OCI-LY7 (cell line): ENCODE measurements around the gene DAGLA.

ENCODE experiments used
- EZH2phosphoT487 ChIP-seq: fragments of 200-600 bp; sonication (generic); IDR thresholded peaks from 2 replicates; pipeline ENCODE4 v1.6.1; 2018; ENCODE audit warnings: low read depth, borderline replicate concordance, mild to moderate bottlenecking, mixed run types, antibody characterized with exemption, low read length, moderate library complexity, mixed read lengths
- TF ChIP-seq, protein P1 (sequence below): fragments of 200-600 bp; sonication (generic); conservative IDR thresholded peaks from 2 replicates; pipeline ENCODE4 v1.5.1; 2014; ENCODE audit warnings: mild to moderate bottlenecking, antibody characterized with exemption, low read length, moderate library complexity, mixed read lengths

DNA sequence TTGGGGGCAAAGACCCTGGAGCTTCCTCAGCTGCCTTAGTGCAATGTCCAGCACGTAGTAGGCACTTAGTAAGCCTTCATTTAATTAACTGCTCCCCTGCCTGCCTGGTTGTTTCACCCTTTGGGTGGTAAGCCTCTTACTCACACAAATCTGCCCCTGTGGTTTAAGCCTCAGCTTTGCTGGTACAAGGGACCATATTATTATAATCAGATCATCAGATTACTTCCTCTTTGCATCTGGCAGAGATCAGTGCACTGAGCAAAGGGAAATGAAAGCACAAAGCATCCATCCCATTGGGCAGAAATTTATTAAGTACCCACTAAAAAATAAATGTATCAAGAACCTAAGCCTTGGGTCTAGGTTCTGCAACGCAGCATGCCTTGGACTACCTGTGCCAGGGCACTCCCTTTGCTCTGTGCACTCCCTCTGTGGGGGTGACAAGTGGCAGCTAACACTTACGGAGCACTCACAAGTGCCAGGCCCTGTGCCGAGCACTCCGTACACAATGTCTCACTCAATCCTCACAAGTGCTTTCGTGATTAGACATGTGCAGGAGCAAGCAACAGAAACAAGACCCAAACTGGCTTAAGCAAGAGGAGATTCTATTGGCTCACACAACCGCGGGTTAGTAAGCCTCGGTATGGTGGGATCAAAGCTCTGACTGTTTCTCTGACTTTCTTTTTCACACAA lies 34.9 kb upstream of the DAGLA start:
- TF ChIP-seq, protein P1, sequence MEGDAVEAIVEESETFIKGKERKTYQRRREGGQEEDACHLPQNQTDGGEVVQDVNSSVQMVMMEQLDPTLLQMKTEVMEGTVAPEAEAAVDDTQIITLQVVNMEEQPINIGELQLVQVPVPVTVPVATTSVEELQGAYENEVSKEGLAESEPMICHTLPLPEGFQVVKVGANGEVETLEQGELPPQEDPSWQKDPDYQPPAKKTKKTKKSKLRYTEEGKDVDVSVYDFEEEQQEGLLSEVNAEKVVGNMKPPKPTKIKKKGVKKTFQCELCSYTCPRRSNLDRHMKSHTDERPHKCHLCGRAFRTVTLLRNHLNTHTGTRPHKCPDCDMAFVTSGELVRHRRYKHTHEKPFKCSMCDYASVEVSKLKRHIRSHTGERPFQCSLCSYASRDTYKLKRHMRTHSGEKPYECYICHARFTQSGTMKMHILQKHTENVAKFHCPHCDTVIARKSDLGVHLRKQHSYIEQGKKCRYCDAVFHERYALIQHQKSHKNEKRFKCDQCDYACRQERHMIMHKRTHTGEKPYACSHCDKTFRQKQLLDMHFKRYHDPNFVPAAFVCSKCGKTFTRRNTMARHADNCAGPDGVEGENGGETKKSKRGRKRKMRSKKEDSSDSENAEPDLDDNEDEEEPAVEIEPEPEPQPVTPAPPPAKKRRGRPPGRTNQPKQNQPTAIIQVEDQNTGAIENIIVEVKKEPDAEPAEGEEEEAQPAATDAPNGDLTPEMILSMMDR: no peak
- TF ChIP-seq EZH2phosphoT487: no peak
